CD4-positive, alpha-beta T cell treated with Interleukin-2 at 100 ng/mL for 4 hours (primary cell): ENCODE data around the gene ASTN2.
"Not testable (repeated sequence)": the region's sequence is repeated elsewhere in the genome, so short reads cannot be mapped to it uniquely, and the experiment has no call there.

Experiments
- DNase-seq: peaks from one replicate; pipeline ENCODE4 v3.0.0-alpha.2; 2020; ENCODE audit warnings: low spot score

Gene ASTN2

GRCh38 chr9:116461632-116462031, 953.2 kb downstream of the ASTN2 start:
- DNase-seq, result no peak

DNA sequence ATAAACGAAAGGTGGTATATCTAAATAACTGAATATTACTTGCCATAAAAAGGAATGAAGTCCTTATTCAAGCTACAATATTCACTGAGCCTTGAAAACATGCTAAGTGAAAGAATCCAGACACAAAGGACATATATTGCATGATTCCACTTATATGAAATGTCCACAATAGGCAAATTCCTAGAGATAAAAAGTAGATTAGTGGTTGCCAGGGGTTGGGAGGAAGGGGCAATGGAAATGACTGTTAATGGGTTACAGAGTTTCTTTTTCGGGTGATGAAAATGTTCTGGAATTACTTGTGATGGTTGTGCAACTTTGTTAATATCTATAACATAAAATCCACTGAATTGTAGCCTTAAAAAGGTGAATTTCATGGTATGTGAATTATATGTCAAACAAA, 954.8 kb downstream of the ASTN2 start:
- DNase-seq, result no peak

GRCh38 chr9:116459576-116459975, 955.3 kb downstream of the ASTN2 start:
- no peak for DNase-seq

DNA sequence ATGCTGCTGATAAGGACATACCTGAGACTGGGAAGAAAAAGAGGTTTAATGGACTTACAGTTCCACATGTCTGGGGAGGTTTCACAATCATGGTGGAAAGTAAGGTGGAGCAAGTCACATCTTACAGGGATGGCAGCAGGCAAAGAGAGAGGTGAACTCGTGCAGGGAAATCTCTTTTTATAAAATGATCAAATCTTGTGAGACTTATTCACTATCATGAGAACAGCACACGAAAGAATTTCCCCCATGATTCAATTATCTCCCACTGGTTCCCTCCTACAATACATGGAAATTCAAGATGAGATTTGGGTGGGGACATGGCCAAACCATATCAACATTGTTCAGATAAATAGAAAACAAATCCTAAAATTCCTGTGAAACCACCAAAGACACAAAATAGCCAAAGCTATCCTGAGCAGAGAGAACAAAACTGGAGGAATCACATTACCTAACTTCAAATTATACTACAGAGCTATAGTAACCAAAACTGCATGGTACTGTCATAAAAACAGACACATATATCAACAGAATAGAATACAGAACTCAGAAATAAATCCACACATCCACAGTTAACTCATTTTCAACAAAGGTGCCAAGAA, 958.3 kb downstream of the ASTN2 start:
- DNase-seq, result no peak

- not testable (repeated sequence) for DNase-seq
These were observed 960.3 kb downstream of the ASTN2 start for GRCh38 chr9:116454539-116454938.

- no peak for DNase-seq
These were observed 961.1 kb downstream of the ASTN2 start for GRCh38 chr9:116453785-116454184.

DNA sequence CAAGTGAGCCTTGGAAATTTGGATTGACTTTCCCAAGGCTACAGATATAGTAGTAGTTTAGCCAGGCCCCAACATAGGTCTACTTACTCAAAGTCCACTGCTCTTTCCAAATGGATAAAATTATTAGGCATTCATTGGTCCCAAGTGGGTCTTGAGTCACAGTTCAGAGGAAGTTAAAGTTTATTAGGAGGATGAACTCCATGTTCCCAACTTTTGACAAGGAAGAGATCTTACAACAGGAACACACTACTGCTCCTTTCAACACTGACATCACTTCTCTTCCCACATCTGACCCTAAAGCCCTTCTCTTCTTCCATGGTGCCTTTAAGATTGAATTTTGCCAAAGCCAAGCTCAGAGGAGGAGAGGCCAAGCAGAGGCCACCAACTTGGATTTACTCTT, 962.2 kb downstream of the ASTN2 start:
- DNase-seq, result no peak

DNA sequence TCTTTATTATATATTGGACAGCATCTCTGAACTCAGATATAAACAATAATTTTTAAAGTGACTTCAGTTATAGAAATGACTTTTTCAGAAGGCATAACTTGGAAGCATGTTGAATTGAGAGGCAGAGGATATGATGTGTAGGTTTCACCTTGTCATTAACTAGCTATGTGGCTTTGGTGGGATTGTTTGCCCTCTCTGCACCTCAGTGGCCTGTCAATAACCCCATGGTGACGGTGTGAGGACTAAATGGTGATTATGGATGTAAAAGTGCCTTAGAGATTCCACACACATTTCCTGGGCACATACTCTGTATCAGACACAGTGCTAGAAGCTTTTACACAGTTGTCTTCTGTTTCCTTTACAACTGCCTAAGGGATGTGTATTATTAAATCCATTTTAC, 962.6 kb downstream of the ASTN2 start:
- no peak for DNase-seq

GRCh38 chr9:116451500-116452115, 963.2 kb downstream of the ASTN2 start:
- no peak for DNase-seq

- DNase-seq, result no peak
These were observed 964.3 kb downstream of the ASTN2 start for GRCh38 chr9:116450378-116451139.

DNA sequence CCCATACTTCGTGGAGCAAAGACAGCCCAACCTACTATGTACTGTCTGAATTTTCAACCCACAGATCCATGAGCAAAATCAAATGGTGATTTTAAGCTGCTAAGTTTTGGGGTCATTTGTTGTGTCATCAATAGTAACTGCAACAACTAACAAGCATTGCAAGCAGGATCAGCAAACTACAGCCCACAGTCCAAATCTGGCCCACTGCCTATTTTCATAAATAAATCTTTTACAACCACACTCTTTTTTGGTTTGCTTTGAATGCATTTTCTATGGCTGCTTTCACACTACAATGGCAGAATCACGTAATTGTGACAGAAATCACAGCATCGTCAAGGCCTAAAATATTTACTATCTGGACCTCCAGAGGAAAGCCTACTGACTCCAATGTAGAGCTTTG, 964.9 kb downstream of the ASTN2 start:
- DNase-seq, result no peak

DNA sequence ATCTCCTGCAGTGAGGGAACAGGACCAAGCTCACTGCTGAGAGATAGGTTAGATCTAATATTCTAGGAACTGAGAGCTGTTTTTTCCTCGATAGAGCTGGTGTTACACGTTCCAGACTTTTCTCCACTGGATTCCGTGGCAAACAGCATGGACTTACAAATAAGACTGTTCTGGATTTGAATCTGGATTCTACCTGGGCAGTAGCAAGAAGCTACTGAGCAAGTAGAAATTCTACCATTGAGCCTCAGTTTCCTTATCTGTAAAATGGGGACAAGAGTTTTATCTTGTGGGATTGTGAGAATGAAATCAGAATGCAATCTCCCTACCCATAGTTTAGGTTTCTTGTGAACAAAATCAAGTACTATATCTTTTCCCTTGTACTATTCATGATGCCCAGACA, 966.4 kb downstream of the ASTN2 start:
- DNase-seq, result no peak

- no peak for DNase-seq
These were observed 966.9 kb downstream of the ASTN2 start for GRCh38 chr9:116447934-116448333.

DNA sequence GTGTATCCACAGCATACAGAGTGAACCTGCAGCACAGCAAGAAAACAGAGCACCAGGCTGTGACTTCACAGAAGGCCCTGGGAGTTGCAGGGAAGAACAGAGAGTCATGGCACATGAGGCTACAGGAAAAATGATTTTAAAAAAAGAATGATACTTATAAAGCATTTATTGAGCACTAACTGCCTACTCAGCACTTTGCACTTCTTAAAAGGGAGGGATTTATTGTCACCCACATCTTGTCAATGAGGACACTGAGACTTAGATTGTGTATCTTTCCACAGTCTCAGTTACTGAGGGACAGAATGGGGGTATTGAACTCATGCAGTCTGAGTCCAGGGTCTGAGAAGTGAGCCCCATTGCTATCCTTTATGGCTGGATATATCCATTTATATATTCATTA, 972.3 kb downstream of the ASTN2 start:
- DNase-seq, result no peak

DNA sequence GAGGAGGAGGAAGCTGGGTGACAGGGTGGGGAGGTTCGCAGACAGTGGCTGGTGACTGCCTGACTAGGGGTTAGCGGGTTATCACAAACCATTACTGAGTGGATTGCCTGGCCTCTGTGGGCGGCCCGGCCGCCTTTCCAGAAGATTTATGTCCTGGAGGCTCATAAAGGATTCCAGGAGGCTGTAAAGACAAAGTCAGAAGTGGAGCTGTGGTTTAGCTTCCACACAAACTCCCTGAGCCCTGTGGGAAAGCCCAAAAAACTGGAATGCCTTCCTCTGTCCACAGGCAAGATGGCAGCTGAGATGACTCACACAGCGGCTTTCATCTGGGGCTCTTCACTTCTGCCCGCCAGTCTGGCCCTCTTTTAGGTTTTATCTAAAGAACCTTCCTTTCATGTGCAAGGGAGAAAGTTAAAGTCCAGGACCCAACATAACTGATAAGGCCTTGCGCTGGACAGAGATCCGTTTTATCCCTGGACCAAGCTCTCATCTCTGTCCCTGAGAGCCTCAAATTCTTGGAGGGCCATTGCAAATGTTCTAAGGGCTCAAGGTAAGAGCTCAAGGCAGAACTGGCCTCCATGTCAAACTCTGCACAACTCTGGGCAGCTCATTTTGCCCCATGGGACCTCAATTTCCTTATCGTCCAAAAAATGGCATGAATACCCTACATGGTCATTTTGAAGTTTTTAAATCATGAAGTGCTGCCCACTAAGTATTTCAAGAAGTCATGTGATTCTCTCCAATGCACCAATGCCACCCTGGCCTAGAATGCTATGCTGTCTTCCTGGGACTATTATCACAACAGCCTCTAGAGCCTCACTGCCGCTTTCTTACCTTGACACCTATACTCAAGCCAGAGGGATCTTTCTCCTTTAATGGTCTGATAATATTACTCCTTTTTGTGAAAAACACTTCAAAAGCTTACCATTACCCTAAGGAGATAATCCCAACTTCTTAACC, 977.2 kb downstream of the ASTN2 start:
- no peak for DNase-seq

DNA sequence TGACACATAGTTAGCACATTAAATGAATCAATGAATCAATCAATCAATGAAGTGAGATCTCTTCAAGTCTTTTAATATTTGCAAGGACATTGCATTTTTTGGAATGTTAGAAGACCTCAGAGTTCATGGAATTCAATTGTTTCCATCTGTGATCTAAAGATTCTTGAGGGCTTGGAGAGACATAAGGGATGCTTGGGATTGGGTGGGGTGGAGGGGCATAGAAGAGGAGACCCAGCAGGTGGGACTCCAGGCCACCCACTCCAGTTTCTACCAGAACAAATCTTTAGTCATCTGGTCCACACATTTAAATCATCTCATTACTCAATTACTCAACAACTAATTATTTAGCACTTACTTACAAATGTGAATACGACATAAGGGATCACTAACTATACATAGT, 978.7 kb downstream of the ASTN2 start:
- DNase-seq, result no peak

GRCh38 chr9:116435706-116436105, 979.2 kb downstream of the ASTN2 start:
- no peak for DNase-seq

- DNase-seq, result no peak
These were observed 980.5 kb downstream of the ASTN2 start for GRCh38 chr9:116434314-116434713.

GRCh38 chr9:116432051-116432450, 982.8 kb downstream of the ASTN2 start:
- DNase-seq, result no peak

DNA sequence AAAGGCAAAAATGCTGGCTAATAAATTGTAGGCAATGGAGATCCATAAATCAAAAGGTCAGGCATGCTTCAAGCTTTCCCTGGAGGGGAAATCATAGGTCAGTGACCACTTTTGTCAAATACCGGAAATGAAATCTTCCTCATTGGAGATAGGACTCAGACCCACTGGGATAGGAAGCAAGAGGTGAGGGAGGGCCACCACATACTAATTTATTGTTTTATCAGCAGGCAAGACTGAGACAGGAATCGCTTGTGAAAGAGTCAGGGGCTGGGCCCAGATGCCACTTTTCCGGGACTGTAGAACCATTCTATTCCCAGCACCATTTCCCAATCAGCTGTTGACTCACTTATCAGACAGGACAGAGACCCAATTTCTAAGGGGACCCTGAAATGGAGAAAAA, 984.0 kb downstream of the ASTN2 start:
- DNase-seq, result no peak

DNA sequence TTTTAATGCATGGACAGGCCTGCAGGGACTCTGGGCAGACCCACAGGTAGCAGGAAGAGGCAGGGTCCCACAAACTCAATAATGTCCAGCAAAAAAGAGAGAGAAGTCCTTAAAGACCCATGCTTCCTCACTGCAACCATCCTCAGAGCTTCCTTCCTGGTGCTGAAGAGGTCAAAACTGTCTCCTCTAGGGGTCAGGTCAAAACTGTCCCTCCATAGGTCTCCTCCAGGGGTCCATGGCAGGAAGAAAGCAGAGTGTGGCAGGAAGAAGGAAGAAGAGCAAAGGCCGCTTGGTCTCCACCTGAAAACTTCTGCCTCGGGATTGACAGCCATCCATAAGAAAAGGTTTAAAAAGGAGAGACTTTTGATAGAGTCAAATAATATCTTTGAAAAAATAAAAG, 989.6 kb downstream of the ASTN2 start:
- no peak for DNase-seq

DNA sequence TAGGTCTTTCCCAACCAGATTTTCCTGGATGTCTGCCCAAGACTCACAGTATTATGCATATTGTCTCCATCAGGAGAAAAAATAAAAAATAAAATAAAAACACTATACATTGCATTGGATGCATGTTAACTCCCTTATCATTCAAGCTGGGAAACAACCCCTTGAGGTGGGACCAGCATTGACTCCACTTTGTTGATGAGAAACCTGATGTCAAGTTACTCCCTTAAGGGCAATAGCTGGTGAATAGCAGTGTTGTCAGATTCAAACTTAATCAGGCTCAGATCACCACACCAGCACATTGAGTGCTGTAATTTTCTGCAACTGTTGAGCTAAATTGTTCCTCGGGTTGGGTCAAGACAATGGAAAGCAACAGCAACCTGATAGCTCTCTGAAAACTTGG, 991.7 kb downstream of the ASTN2 start:
- no peak for DNase-seq
